ENCODE data around the gene RNF222.

RNF222 gene

DNA sequence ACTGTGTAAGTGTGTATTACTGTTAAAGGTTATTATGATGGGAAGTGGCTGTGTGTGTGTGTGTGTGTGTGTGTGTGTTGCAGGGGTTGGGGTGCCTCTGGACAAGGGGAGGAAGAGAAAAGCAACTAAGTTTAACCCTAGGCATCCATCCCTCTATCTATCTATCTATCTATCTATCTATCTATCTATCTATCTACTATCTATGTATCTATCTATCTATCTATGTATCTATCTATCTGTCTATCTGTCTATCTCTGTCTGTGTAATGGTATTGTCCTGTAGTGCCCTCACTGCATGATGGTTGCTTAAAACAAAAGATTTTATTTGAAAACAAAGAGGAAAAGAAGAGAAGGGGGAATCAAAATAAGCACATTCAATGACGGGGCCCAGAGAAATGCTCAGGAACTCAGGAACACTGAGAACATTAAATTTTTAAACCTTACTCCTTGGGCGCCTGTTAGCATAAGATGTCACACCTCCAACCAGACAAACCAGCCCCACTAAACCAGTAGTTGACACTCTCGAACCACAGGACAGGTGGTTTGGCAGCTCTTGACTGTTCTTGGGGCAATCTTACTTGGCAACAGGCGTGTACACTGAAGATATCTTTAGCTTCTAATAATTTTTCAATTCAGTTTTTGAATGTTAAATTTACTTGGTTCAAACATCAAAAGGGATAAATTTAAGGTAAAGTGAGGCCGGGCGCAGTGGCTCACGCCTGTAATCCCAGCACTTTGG is 9.5 kb downstream of the RNF222 start:
- TF ChIP-seq ZNF70 (CRISPR knock-in tag; IDR thresholded peaks at IDR 0.05) (no peak), BACH2 (CRISPR knock-in tag; IDR thresholded peaks at IDR 0.05; ENCODE audit: borderline replicate concordance) (no peak)
- no peak for ATAC-seq

DNA sequence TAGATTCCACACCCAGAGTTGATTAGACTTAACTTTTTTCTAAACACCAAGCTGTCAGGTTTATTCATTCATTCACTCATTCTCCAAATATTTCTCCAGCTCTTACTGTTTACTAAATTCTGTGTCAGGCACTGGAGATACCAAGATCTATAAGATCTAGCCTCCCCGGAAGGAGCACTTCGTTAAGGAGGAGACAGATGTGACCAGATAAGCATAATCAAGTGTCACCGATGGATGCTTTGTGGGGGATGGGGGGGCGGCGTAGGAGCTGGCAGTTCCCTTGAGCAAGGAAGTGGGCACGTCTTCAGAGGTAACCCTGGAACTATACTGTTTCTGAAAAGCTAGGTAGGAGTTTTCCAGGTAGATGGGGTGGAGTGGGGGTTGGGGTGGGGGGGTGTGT is 10.8 kb downstream of the RNF222 start:
- ATAC-seq: no peak
- TF ChIP-seq ZFP30 (CRISPR knock-in tag; IDR thresholded peaks at IDR 0.05) (no peak), RARB (CRISPR knock-in tag; IDR thresholded peaks at IDR 0.05) (no peak), ZFP3 (CRISPR knock-in tag; IDR thresholded peaks at IDR 0.05) (no peak), CSDC2 (CRISPR knock-in tag; IDR thresholded peaks at IDR 0.05) (no peak), ISL1 (CRISPR knock-in tag; IDR thresholded peaks at IDR 0.05) (no peak)
- TF ChIP-seq, protein P1, sequence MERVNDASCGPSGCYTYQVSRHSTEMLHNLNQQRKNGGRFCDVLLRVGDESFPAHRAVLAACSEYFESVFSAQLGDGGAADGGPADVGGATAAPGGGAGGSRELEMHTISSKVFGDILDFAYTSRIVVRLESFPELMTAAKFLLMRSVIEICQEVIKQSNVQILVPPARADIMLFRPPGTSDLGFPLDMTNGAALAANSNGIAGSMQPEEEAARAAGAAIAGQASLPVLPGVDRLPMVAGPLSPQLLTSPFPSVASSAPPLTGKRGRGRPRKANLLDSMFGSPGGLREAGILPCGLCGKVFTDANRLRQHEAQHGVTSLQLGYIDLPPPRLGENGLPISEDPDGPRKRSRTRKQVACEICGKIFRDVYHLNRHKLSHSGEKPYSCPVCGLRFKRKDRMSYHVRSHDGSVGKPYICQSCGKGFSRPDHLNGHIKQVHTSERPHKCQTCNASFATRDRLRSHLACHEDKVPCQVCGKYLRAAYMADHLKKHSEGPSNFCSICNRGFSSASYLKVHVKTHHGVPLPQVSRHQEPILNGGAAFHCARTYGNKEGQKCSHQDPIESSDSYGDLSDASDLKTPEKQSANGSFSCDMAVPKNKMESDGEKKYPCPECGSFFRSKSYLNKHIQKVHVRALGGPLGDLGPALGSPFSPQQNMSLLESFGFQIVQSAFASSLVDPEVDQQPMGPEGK (CRISPR knock-in tag; IDR thresholded peaks at IDR 0.05; ENCODE audit: borderline replicate concordance): no peak

- ATAC-seq: peak; percentile 32
- TF ChIP-seq TOX (CRISPR knock-in tag; IDR thresholded peaks at IDR 0.05; ENCODE audit: borderline replicate concordance) (no peak), BACH2 (CRISPR knock-in tag; IDR thresholded peaks at IDR 0.05; ENCODE audit: borderline replicate concordance) (no peak), ZFP3 (CRISPR knock-in tag; IDR thresholded peaks at IDR 0.05) (no peak), ZNF565 (CRISPR knock-in tag; conservative IDR thresholded peaks at IDR 0.05; ENCODE audit: low read depth) (no peak), RARB (CRISPR knock-in tag; IDR thresholded peaks at IDR 0.05) (no peak), TSHZ2 (CRISPR knock-in tag; IDR thresholded peaks at IDR 0.05) (no peak), TCF4 (CRISPR knock-in tag; IDR thresholded peaks at IDR 0.05; ENCODE audit: borderline replicate concordance) (no peak)
Measured at GRCh38 chr17:8384801-8385378, 12.7 kb downstream of the RNF222 start.

- ATAC-seq: peak; percentile 83
- TF ChIP-seq, protein P1 (CRISPR knock-in tag; IDR thresholded peaks at IDR 0.05; ENCODE audit: borderline replicate concordance): peak; percentile 25; the same call in 1 of the 2 replicates
- no peak for TF ChIP-seq CSDC2 (CRISPR knock-in tag; IDR thresholded peaks at IDR 0.05)
- no peak for TF ChIP-seq RARB (CRISPR knock-in tag; IDR thresholded peaks at IDR 0.05)
- no peak; the same call in 1 of the 2 replicates for TF ChIP-seq TSHZ2 (CRISPR knock-in tag; IDR thresholded peaks at IDR 0.05)
- TF ChIP-seq ARNTL (CRISPR knock-in tag; IDR thresholded peaks at IDR 0.05; ENCODE audit: borderline replicate concordance, low read depth): no peak
- no peak for TF ChIP-seq ZC3H10 (CRISPR knock-in tag; IDR thresholded peaks at IDR 0.05)
- TF ChIP-seq SNAI2 (CRISPR knock-in tag; IDR thresholded peaks at IDR 0.05): no peak
- TF ChIP-seq OSR1 (CRISPR knock-in tag; IDR thresholded peaks at IDR 0.05): no peak
- no peak for TF ChIP-seq ZNF565 (CRISPR knock-in tag; conservative IDR thresholded peaks at IDR 0.05; ENCODE audit: low read depth)
- TF ChIP-seq, protein P2, sequence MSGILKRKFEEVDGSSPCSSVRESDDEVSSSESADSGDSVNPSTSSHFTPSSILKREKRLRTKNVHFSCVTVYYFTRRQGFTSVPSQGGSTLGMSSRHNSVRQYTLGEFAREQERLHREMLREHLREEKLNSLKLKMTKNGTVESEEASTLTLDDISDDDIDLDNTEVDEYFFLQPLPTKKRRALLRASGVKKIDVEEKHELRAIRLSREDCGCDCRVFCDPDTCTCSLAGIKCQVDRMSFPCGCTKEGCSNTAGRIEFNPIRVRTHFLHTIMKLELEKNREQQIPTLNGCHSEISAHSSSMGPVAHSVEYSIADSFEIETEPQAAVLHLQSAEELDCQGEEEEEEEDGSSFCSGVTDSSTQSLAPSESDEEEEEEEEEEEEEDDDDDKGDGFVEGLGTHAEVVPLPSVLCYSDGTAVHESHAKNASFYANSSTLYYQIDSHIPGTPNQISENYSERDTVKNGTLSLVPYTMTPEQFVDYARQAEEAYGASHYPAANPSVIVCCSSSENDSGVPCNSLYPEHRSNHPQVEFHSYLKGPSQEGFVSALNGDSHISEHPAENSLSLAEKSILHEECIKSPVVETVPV (CRISPR knock-in tag; IDR thresholded peaks at IDR 0.05): no peak
- no peak for TF ChIP-seq GLIS3 (CRISPR knock-in tag; IDR thresholded peaks at IDR 0.05)
- TF ChIP-seq ZFP3 (CRISPR knock-in tag; IDR thresholded peaks at IDR 0.05): 0 out of 2 replicates have a peak, but pooled peaks have one; percentile 10
- TF ChIP-seq, protein P3, sequence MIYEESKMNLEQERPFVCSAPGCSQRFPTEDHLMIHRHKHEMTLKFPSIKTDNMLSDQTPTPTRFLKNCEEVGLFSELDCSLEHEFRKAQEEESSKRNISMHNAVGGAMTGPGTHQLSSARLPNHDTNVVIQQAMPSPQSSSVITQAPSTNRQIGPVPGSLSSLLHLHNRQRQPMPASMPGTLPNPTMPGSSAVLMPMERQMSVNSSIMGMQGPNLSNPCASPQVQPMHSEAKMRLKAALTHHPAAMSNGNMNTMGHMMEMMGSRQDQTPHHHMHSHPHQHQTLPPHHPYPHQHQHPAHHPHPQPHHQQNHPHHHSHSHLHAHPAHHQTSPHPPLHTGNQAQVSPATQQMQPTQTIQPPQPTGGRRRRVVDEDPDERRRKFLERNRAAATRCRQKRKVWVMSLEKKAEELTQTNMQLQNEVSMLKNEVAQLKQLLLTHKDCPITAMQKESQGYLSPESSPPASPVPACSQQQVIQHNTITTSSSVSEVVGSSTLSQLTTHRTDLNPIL (CRISPR knock-in tag; IDR thresholded peaks at IDR 0.05; ENCODE audit: low read depth): no peak
- TF ChIP-seq TCF4 (CRISPR knock-in tag; IDR thresholded peaks at IDR 0.05; ENCODE audit: borderline replicate concordance): no peak
Measured at GRCh38 chr17:8383143-8383822, 14.3 kb downstream of the RNF222 start, which contains the start of gene RPL26. RPL26 (minus strand) TSS chr17:8383193; CDS start chr17:8382310, 883 bp downstream.

All from SK-N-SH treated with all-trans-retinoic acid at 6 μM for 48 hours (cell line).